ENCODE results near the gene ATP6AP1.

Gene ATP6AP1

DNA sequence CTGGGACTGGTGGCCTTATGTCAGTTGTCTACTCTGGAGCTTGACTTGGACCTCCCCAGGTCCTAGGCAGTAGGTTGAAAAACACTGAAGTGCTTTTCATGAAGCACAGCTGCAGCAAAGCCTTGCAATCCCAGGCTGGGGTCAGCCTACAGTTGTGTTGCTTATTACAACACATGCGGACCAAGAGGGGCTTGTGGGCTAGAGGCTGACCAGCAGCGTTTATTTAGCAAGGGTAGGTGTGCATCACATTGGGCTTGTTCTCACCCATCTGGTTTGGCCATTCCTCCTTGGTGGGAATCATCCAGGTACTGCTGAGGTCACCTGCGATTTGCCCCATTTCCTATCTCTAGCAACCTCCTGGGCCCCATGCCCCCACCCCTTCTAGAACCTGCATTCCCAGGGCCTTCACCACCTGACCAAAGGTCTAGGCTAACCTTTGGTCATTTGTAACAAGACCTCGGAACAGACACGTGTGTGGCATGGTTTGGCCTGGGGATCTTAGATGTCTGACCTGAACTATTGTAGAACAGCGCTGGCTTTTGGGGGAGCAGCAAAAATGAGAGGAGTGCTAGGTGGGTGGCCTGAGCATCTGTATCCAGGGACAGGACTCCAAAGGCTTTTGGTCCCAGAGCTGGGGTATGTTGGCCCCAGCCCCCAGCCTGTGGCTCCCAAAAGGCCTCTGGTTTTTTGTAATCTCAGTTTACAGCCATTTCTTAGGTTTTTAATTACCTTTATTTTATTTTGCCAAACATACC, 27.3 kb upstream of the ATP6AP1 start:
- TF ChIP-seq CTCF (IDR thresholded peaks at IDR 0.05; ENCODE audit: low read depth, low read length): no peak
- DNase-seq: no peak
- Histone ChIP-seq H3K4me3 (ENCODE audit: low read depth, low read length) (no peak overlapping the region), H3K27me3 (ENCODE audit: insufficient read depth, low read depth, severe bottlenecking) (peaks cover 3% of the 10 kb centered on the region), H3K27ac (no peak overlapping the region), H3K9me3 (ENCODE audit: severe bottlenecking) (no peaks in the 10 kb centered on the region), H3K36me3 (peaks cover 59% of the 10 kb centered on the region)

DNA sequence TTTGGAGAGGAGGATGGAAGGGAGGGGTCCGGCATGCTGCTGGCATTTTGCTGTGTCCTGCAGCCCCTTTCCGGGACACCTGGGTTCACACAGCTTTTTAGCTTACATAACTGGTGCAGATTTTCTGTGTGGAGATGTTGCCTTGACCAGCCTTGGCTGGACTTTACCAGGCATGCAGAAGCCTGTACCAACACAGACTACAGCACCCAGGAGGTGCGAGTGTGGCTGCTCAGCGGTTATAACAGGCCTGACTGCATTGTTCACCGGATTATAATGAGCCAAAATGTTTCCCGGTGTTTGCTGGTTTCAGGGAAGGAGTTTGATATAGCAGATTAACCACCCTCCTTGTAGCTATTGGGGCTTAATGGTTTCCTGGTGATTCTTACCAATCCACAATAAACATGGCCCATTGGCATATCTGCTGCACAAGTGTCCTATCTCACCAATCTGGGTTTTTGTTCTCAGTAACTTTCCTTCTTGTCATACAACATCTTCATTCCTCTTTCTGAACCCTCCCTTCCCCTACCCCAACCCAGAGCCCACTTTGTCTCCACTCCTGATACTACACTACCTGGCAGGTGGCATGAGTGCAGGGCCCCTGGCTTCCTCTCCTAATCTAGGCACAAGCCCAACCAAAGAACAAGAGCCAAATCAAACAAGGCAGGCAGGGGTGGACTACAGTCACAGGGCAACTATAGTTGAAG, 26.4 kb upstream of the ATP6AP1 start:
- H3K27ac ChIP-seq: peak overlapping the region; percentile 14; the same call in 1 of the 2 replicates
- no peak for DNase-seq

DNA sequence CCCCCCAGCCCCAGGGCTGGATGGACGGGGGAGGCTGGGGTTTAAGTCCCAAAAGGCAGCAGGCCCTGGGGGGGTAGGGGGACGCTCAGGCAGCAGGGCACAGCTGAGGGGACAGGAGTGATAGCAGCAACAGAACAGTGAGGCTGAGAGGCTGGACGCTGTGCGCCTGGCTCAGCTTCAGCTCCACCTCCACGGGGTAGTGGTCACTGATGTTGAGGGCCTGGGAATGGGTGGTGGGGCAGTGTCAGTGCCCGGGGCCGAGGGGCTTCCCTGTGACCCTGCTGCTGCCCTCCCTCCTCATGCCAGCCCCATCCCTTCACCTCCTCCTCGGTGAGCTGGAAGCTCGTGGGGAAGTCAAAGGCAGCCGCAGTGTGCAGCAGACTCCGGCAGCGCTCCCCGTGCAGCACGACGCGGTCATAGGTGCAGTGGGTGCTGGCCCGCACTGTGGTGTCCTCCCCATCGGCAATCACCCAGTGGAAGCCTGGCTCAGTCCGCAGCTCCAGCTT, 25.8 kb upstream of the ATP6AP1 start:
- Histone ChIP-seq H3K27me3 (ENCODE audit: insufficient read depth, low read depth, severe bottlenecking) (peaks cover 3% of the 10 kb centered on the region), H3K36me3 (peaks cover 59% of the 10 kb centered on the region), H3K4me3 (ENCODE audit: low read depth, low read length) (no peak overlapping the region), H3K9me3 (ENCODE audit: severe bottlenecking) (no peaks in the 10 kb centered on the region), H3K27ac (peak overlapping the region; percentile 14; the same call in 1 of the 2 replicates)
- DNase-seq: no peak
- TF ChIP-seq CTCF (IDR thresholded peaks at IDR 0.05; ENCODE audit: low read depth, low read length): no peak

More for the DNA sequence above, 26.4 kb upstream of the ATP6AP1 start:
- no peak overlapping the region for H3K4me3 ChIP-seq (ENCODE audit: low read depth, low read length)
- no peaks in the 10 kb centered on the region for H3K9me3 ChIP-seq (ENCODE audit: severe bottlenecking)
- TF ChIP-seq CTCF (IDR thresholded peaks at IDR 0.05; ENCODE audit: low read depth, low read length): no peak
- H3K27me3 ChIP-seq (ENCODE audit: insufficient read depth, low read depth, severe bottlenecking): peaks cover 3% of the 10 kb centered on the region
- peaks cover 59% of the 10 kb centered on the region for H3K36me3 ChIP-seq

DNA sequence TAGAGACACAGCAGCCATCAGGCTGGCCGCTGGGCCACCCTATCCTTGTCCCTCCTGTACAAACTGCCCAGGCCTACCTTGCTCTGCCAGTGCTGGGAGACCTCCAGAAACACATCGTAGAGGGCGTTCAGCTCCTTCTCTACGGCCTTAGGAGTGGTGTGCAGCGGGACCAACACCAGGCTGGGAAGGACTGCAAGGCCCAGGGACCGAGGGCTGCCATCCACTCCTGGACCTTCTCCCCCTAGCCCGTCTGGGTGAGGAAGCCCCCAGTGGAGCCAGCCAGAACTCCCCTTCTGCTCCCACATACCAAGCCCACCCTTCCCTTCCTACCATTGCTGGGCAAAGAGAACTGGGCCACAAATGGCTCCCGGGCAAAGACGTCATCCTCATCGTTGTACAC, 25.3 kb upstream of the ATP6AP1 start:
- Histone ChIP-seq H3K9me3 (ENCODE audit: severe bottlenecking) (no peaks in the 10 kb centered on the region), H3K4me3 (ENCODE audit: low read depth, low read length) (no peak overlapping the region), H3K27me3 (ENCODE audit: insufficient read depth, low read depth, severe bottlenecking) (peaks cover 3% of the 10 kb centered on the region), H3K36me3 (peaks cover 59% of the 10 kb centered on the region), H3K27ac (no peak overlapping the region)
- no peak for DNase-seq
- no peak for TF ChIP-seq CTCF (IDR thresholded peaks at IDR 0.05; ENCODE audit: low read depth, low read length)

- no peaks in the 10 kb centered on the region for H3K9me3 ChIP-seq (ENCODE audit: severe bottlenecking)
- H3K27me3 ChIP-seq (ENCODE audit: insufficient read depth, low read depth, severe bottlenecking): peaks cover 3% of the 10 kb centered on the region
- TF ChIP-seq CTCF (IDR thresholded peaks at IDR 0.05; ENCODE audit: low read depth, low read length): no peak
- H3K36me3 ChIP-seq: peaks cover 56% of the 10 kb centered on the region
- DNase-seq: no peak
- H3K4me3 ChIP-seq (ENCODE audit: low read depth, low read length): no peak overlapping the region
- no peak overlapping the region for H3K27ac ChIP-seq
These were observed 24.6 kb upstream of the ATP6AP1 start for GRCh38 chrX:154403858-154404257.

Data from WERI-Rb-1 (cell line).